Endothelial cell of umbilical vein (primary cell): ENCODE data around the gene GATAD2A. TPM values are rescaled to one million over a fixed set of nuclear protein-coding genes. Genes with fewer than 3 reads are reported as not detected.

Experiments used
- BruUV-seq: library from RNA; stranded (reverse); fragments of 400-500 nt; replicated peaks from 2 replicates; lab custom pipeline; 2021; lab: Mats Ljungman, UMichigan
- CTCF ChIA-PET: fragments of 300-600, 350-600 bp; sonication (Branson Sonifier 250); formaldehyde crosslinking; loops from one replicate; lab custom pipeline; 2021; ENCODE audit warnings: antibody characterized with exemption, inconsistent platforms; lab: Charles Lee
- POLR2A ChIA-PET: fragments of 300-600, 350-600 bp; sonication (Branson Sonifier 250); formaldehyde crosslinking; loops from one replicate; lab custom pipeline; 2021; ENCODE audit warnings: antibody characterized with exemption, inconsistent platforms; lab: Charles Lee
- DNase-seq: peaks from one replicate; pipeline ENCODE4 v3.0.0-alpha.2; 2011; ENCODE audit warnings: low read depth, low spot score
- FAIRE-seq: peaks from 2 replicates; lab custom pipeline; 2011; peaks lifted over from hg19 to GRCh38; lab: Jason Lieb, UNC
- H2AFZ ChIP-seq: 2 replicates; pipeline ENCODE4 v1.6.0; 2012; ENCODE audit warnings: low read depth, low read length, control low read depth, inconsistent platforms
- H3K27ac ChIP-seq: 2 replicates; pipeline ENCODE4 v1.5.1; 2011; ENCODE audit warnings: low read depth, mild to moderate bottlenecking, control low read depth, low read length, moderate library complexity; ENCODE audit not compliant: insufficient read depth
- H3K27me3 ChIP-seq, 2 experiments: 2 replicates each; pipeline versions ENCODE4 v1.6.0 to v1.6.1; 2011; ENCODE audit warnings: low read length in 2 of 2, mixed read lengths in 1 of 2; ENCODE audit not compliant: control insufficient read depth in 2 of 2, insufficient read depth in 2 of 2
- H3K36me3 ChIP-seq, 2 experiments: 2 replicates in 1 of 2; 3 replicates in 1 of 2; pipeline ENCODE4 v1.5.1; 2011; ENCODE audit warnings: low read length in 2 of 2, mild to moderate bottlenecking in 1 of 2, moderate library complexity in 1 of 2; ENCODE audit not compliant: control insufficient read depth in 2 of 2, insufficient read depth in 2 of 2; ENCODE audit errors: extremely low read depth in 1 of 2
- H3K4me1 ChIP-seq: 3 replicates; pipeline ENCODE4 v1.5.1; 2011; ENCODE audit warnings: mild to moderate bottlenecking, low read length; ENCODE audit not compliant: control insufficient read depth, insufficient read depth; ENCODE audit errors: extremely low read depth
- H3K4me2 ChIP-seq: 2 replicates; pipeline ENCODE4 v1.6.1; 2011; ENCODE audit warnings: low read length, control low read depth, mixed read lengths; ENCODE audit not compliant: insufficient read depth
- H3K4me3 ChIP-seq, 3 experiments: fragments of 200-600 bp in 1 of 3; sonication (generic), shearing (Covaris generic) in 1 of 3; replicated peaks in 1 of 3; 2 replicates each; pipeline ENCODE4 v1.5.1; 2011 to 2016; ENCODE audit warnings: control low read depth in 3 of 3, low read length in 3 of 3, mild to moderate bottlenecking in 2 of 3, inconsistent platforms in 1 of 3, low read depth in 1 of 3, moderate library complexity in 1 of 3; ENCODE audit not compliant: insufficient read depth in 1 of 3
- H3K79me2 ChIP-seq: 2 replicates; pipeline ENCODE4 v1.6.0; 2012; ENCODE audit warnings: low read length, inconsistent platforms; ENCODE audit not compliant: control insufficient read depth, insufficient read depth
- H3K9ac ChIP-seq: replicated peaks from 2 replicates; pipeline ENCODE3; 2011; ENCODE audit warnings: low read length, control low read depth; ENCODE audit not compliant: insufficient read depth; ENCODE audit errors: extremely low read depth
- H3K9me1 ChIP-seq: replicated peaks from 3 replicates; pipeline ENCODE4 v1.6.0; 2011; ENCODE audit warnings: mild to moderate bottlenecking, low read length; ENCODE audit not compliant: control insufficient read depth, insufficient read depth; ENCODE audit errors: extremely low read depth
- H3K9me3 ChIP-seq: replicated peaks from 2 replicates; pipeline ENCODE4 v1.5.1; 2012; ENCODE audit warnings: low read length, inconsistent platforms; ENCODE audit not compliant: control insufficient read depth, insufficient read depth
- H4K20me1 ChIP-seq: replicated peaks from 2 replicates; pipeline ENCODE3; 2011; ENCODE audit warnings: mild to moderate bottlenecking, low read length; ENCODE audit not compliant: control insufficient read depth, insufficient read depth; ENCODE audit errors: extremely low read depth
- CTCF ChIP-seq, 2 donors: IDR thresholded peaks; 1 replicate in 1 of 2; 2 replicates in 1 of 2; pipeline ENCODE4 v1.5.1; 2011; ENCODE audit warnings: low read length in 2 of 2, mild to moderate bottlenecking in 2 of 2, moderate library complexity in 2 of 2, control low read depth in 1 of 2, inconsistent platforms in 1 of 2, low read depth in 1 of 2; ENCODE audit not compliant: insufficient read depth in 1 of 2; ENCODE audit errors: extremely low read depth in 1 of 2
- EZH2 ChIP-seq: IDR thresholded peaks from 2 replicates; pipeline ENCODE4 v1.6.1; 2012; ENCODE audit warnings: borderline replicate concordance, low read depth, mild to moderate bottlenecking, moderate library complexity, low read length, inconsistent platforms; ENCODE audit not compliant: severe bottlenecking
- FOS ChIP-seq: IDR thresholded peaks from 2 replicates; pipeline ENCODE4 v1.6.1; 2011; ENCODE audit warnings: mild to moderate bottlenecking, low read length, moderate library complexity, borderline replicate concordance; ENCODE audit not compliant: insufficient read depth
- GATA2 ChIP-seq: IDR thresholded peaks from 2 replicates; pipeline ENCODE4 v1.7.0; 2011; ENCODE audit warnings: low read depth, mild to moderate bottlenecking, moderate library complexity, mixed read lengths, low read length; ENCODE audit not compliant: insufficient read length, insufficient read depth
- JUN ChIP-seq: IDR thresholded peaks from 2 replicates; pipeline ENCODE4 v1.6.1; 2011; ENCODE audit warnings: borderline replicate concordance, low read depth; ENCODE audit not compliant: insufficient read length, insufficient read depth
- MAX ChIP-seq: IDR thresholded peaks from 2 replicates; pipeline ENCODE4 v1.6.1; 2011; ENCODE audit not compliant: insufficient read depth, insufficient read length
- MYC ChIP-seq: IDR thresholded peaks from one replicate; pipeline ENCODE4 v1.6.1; 2011; ENCODE audit warnings: mild to moderate bottlenecking, low read depth, low read length
- POLR2A ChIP-seq: IDR thresholded peaks from 2 replicates; pipeline ENCODE4 v1.6.1; 2012; ENCODE audit warnings: low read depth, mild to moderate bottlenecking, control low read depth, low read length
- POLR2AphosphoS5 ChIP-seq: IDR thresholded peaks from 2 replicates; pipeline ENCODE4 v1.6.1; 2012; ENCODE audit warnings: low read depth, mild to moderate bottlenecking, control low read depth, low read length, moderate library complexity; ENCODE audit not compliant: insufficient read depth
- dilution Hi-C: fragments of 300-500 bp; cut with MboI; formaldehyde crosslinking; loops from one replicate; pipeline ENCODE4 v1.15.0; 2019; ENCODE audit warnings: low sequenced_read_pairs; ENCODE audit not compliant: extremely low pct_ligation_motif_present
- intact Hi-C: fragments of 100-400 bp; cut with micrococcal nuclease; formaldehyde crosslinking; loops from one replicate; pipeline ENCODE4 v1.10.0; 2022
- polyA plus RNA-seq, 4 experiments: library from polyadenylated mRNA; depleted of rRNA in 3 of 4; stranded (reverse) in 3 of 4; unstranded in 1 of 4; fragments of >200 nt; gene quantifications; 2 replicates each; pipeline versions ENCODE4 v1.2.1 to v1.2.3, GENCODE V29; 2011 to 2012; ENCODE audit warnings: missing spikeins in 1 of 4
- total RNA-seq: library from RNA; stranded (reverse); gene quantifications from 2 replicates; pipeline ENCODE4 v1.2.3, GENCODE V29; 2021

GATAD2A gene
- total and polyA plus RNA-seq, 2 donors (not counting 3 experiments of a cell fraction or from before 2014, with no cell fraction given) = 27.3 to 134 TPM

GRCh38 chr19:19362075-19362474 is 43.4 kb upstream of the GATAD2A start:
- CTCF ChIA-PET = interaction anchor here (1.1 to 7.6 kb wide), 5 partner anchors 20 to 216 kb away, joined by 3 to 127 read pairs (median 4); partner anchors contain the start of gene GATAD2A
- no peaks in the 10 kb centered on the region for H3K9me1 ChIP-seq
- peaks cover 8% of the 10 kb centered on the region for H3K4me1 ChIP-seq
- no peak overlapping the region for H3K9ac ChIP-seq
- no peak for FAIRE-seq
- no peaks in the 10 kb centered on the region for H3K9me3 ChIP-seq
- no peak overlapping the region for H2AFZ ChIP-seq
- no peak overlapping the region for H3K4me2 ChIP-seq
- TF ChIP-seq FOS = no peak
- no peak for TF ChIP-seq JUN
- no peak for TF ChIP-seq MYC
- TF ChIP-seq MAX = no peak
- TF ChIP-seq POLR2AphosphoS5 = no peak
- TF ChIP-seq GATA2 = no peak
- TF ChIP-seq CTCF (IDR thresholded peaks at IDR 0.05; ENCODE audit: extremely low read depth in 1 of 2, insufficient read depth in 1 of 2, low read depth in 1 of 2, low read length in 2 of 2) = no peak
- no peak for TF ChIP-seq EZH2
- no peak for TF ChIP-seq POLR2A
- H3K4me3 ChIP-seq = no peak overlapping the region
- H3K79me2 ChIP-seq = no peaks in the 10 kb centered on the region
- BruUV-seq = no TSS peak
- H3K36me3 ChIP-seq = peaks cover 0 to 5% of the 10 kb centered on the region in 2 experiments
- H3K27ac ChIP-seq = no peak overlapping the region
- dilution Hi-C loops (no loop called here), intact Hi-C loops (no loop called here)
- no peak for DNase-seq
- H3K27me3 ChIP-seq = no peaks in the 10 kb centered on the region
- POLR2A ChIA-PET = no interaction called here
- no peaks in the 10 kb centered on the region for H4K20me1 ChIP-seq
